Breast epithelium (tissue), 3 donors: ENCODE data around the gene SPN.

ENCODE experiments used
- POLR2A ChIP-seq: fragments of 450-650 bp; IDR thresholded peaks from one replicate; pipeline ENCODE4 v1.6.1; 2016; ENCODE audit warnings: antibody characterized with exemption, mild to moderate bottlenecking, moderate library complexity
- TF ChIP-seq, protein P1 (sequence below), 3 donors: fragments of 450-650 bp; IDR thresholded peaks; one replicate each; pipeline ENCODE4 v1.5.1; 2016 to 2017; ENCODE audit warnings: antibody characterized with exemption in 3 of 3, mild to moderate bottlenecking in 3 of 3, moderate library complexity in 3 of 3

DNA sequence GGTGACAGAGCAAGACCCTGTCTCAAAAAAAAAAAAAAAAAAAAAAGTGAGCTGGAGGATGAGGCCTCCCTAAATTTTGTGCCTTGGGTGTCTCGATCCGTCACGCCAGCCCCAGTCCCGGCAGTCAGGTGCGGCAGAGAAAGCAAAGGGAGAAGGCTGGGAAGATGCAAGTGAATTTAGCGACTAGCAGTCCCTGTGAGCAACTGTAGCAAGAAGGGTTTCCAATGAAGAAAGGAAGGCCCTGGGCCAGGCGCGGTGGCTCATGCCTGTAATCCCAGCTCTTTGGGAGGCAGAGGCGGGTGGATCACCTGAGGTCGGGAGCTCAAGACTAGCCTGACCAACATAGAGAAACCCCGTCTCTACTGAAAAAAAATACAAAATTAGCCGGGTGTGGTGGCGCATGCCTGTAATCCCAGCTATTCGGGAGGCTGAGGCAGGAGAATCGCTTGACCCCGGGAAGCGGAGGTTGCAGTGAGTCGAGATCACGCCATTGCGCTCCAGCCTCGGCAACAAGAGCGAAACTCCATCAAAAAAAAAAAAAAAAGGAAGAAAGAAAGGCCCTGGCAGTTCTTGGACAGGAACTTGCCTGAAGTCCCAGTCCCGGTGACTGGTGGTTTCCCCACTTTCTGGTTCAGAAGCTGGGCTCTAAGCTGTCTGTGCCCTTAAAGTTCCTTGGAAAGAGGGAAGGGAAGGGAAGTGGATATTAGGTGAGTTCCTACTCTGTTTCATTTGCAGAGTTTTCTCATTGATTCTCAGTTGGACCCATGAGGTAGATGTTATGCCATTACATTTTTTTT is 14.1 kb downstream of the SPN start:
- TF ChIP-seq, protein P1, sequence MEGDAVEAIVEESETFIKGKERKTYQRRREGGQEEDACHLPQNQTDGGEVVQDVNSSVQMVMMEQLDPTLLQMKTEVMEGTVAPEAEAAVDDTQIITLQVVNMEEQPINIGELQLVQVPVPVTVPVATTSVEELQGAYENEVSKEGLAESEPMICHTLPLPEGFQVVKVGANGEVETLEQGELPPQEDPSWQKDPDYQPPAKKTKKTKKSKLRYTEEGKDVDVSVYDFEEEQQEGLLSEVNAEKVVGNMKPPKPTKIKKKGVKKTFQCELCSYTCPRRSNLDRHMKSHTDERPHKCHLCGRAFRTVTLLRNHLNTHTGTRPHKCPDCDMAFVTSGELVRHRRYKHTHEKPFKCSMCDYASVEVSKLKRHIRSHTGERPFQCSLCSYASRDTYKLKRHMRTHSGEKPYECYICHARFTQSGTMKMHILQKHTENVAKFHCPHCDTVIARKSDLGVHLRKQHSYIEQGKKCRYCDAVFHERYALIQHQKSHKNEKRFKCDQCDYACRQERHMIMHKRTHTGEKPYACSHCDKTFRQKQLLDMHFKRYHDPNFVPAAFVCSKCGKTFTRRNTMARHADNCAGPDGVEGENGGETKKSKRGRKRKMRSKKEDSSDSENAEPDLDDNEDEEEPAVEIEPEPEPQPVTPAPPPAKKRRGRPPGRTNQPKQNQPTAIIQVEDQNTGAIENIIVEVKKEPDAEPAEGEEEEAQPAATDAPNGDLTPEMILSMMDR (IDR thresholded peaks at IDR 0.05): no peak
- no peak for TF ChIP-seq POLR2A
